Subcutaneous adipose tissue (tissue), 4 donors: ENCODE data around the gene ABCG5. TPM values are rescaled to one million over a fixed set of nuclear protein-coding genes. Genes with fewer than 3 reads are reported as not detected.

Experiments
- total RNA-seq, 4 donors: library from RNA; depleted of rRNA; stranded (reverse); fragments of >200 nt; gene quantifications; one replicate each; pipeline ENCODE4 v1.1.0, GENCODE V29; 2016
- TF ChIP-seq, protein P1 (sequence below): fragments of 450-650 bp; IDR thresholded peaks from one replicate; pipeline ENCODE4 v1.5.1; 2016; ENCODE audit warnings: low read depth, mild to moderate bottlenecking, control low read depth, antibody characterized with exemption, moderate library complexity

Gene ABCG5
- total RNA-seq, 4 donors from 2014 or later, result not detected

DNA sequence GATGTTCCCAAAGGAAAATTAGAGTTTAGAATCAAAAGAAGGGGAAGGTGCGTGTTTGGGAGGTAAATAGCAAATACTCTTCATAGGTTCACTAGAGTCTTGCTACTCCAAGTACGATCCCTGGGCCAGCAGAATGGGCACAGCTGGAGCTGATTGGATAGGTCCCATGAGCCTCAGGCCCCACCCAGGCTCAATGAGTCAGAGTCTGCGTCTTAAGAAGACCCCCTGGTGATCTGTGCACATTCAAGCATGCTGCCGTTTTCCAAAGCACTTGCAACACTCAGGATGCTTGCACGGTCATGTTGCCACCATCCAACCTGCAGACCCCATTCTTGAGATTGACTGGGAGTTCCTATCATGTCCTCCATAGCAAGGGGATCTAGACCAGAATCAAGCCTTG is 40.6 kb upstream of the ABCG5 start:
- TF ChIP-seq, protein P1, sequence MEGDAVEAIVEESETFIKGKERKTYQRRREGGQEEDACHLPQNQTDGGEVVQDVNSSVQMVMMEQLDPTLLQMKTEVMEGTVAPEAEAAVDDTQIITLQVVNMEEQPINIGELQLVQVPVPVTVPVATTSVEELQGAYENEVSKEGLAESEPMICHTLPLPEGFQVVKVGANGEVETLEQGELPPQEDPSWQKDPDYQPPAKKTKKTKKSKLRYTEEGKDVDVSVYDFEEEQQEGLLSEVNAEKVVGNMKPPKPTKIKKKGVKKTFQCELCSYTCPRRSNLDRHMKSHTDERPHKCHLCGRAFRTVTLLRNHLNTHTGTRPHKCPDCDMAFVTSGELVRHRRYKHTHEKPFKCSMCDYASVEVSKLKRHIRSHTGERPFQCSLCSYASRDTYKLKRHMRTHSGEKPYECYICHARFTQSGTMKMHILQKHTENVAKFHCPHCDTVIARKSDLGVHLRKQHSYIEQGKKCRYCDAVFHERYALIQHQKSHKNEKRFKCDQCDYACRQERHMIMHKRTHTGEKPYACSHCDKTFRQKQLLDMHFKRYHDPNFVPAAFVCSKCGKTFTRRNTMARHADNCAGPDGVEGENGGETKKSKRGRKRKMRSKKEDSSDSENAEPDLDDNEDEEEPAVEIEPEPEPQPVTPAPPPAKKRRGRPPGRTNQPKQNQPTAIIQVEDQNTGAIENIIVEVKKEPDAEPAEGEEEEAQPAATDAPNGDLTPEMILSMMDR, result no peak

DNA sequence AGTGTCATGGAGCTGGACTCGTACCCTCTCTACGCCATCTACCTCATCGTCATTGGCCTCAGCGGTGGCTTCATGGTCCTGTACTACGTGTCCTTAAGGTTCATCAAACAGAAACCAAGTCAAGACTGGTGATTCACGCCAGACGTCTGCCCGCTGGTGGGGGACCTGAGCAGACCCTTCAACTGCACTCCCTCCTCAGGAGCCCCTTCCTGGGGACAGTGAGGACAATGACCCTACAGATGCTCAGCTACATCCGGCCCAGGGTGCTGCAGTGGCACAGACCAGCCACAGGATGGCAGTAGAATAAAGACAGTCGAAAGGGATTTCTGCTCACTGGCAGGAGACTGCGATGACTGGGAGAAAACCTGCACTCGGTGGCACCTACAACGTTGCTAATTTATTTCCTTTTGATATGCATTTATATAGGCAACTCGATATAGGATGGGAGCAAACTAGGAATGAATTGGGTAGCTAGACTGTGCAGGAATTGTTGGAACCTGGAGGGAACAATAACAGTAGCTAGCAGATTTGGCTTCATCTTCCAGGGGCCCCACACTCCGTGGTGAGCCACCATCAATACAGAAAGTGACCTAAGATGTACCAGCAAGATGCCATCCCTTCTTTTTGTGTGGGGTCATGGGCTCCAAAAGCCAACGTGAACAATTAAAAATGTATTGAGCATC is 39.3 kb upstream of the ABCG5 start:
- TF ChIP-seq, protein P1, result no peak

DNA sequence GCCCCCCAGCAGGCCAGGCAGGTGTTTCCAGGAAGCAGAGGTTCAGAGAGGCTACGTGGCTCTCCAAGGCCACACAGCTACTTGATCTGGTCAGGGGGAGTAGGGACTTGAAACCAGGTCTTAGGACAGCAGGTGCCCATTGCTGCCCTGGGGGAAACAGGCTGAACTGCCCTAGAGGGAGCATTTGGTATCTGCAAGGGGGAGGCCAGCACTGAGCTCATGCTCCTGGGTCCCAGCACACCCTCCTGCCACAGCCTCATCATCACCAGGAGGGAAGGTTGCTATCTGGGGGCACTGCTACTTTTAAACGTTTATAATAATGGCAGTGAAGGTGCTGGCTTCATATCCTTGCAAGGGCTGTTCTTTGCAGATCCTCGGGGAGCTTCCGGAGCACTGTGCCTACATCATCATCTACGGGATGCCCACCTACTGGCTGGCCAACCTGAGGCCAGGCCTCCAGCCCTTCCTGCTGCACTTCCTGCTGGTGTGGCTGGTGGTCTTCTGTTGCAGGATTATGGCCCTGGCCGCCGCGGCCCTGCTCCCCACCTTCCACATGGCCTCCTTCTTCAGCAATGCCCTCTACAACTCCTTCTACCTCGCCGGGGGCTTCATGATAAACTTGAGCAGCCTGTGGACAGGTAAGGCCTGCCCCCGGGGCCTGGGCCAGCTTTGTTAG is 36.3 kb upstream of the ABCG5 start:
- TF ChIP-seq, protein P1, result no peak

DNA sequence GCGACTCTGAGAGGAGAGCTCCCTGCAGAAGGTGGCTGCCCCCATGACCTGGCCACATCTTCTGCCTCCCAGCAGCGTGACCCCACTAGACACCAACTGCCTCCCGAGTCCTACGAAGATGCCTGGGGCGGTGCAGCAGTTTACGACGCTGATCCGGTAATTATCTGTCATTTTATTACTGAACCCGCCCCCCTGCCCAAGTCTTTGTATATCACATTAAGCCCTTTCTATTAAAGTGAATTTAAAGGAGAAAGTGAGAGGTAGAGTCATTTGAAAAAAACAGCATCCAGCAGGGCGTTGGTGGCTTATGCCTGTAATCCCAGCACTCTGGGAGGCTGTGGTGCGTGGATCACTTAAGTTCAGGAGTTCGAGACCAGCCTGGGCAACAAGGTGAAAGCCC is 33.5 kb upstream of the ABCG5 start:
- TF ChIP-seq, protein P1, result no peak

DNA sequence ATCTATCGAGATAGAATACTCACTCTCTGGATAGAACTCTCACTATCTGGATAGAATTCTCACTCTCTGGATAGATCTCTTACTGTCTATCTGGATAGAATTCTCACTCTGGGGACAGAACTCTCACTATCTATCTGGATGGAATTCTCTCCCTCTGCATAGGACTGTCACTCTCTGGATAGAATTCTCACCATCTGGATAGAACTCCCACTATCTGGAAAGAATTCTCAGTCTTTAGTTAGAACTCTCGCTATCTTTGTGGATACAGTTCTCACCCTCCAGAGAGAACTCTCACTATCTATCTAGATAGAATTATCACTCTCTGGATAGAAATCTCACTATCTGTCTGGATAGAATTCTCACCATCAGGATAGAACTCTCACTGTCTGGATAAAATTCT is 16.7 kb upstream of the ABCG5 start:
- TF ChIP-seq, protein P1, result no peak

DNA sequence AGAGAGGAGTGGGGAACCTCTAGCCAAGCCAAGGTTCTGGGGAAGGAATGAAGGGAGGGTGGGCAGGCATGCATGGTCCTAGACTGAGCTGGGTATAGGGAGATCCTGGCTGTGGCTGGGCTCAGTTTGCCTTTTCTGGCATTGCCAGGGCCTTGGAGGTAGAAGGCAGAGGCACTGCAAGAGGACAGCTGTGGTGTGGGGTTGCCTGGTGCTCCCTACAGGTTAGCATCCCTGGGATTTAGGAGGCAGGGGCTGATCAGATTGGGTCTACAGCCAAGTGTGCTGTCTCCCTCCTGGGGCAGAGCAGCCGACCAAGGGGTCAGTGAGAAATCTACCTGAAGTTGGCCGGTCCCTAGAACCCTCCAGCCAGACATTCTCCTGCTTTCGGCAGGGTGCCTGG is 16.0 kb upstream of the ABCG5 start:
- TF ChIP-seq, protein P1, result no peak

DNA sequence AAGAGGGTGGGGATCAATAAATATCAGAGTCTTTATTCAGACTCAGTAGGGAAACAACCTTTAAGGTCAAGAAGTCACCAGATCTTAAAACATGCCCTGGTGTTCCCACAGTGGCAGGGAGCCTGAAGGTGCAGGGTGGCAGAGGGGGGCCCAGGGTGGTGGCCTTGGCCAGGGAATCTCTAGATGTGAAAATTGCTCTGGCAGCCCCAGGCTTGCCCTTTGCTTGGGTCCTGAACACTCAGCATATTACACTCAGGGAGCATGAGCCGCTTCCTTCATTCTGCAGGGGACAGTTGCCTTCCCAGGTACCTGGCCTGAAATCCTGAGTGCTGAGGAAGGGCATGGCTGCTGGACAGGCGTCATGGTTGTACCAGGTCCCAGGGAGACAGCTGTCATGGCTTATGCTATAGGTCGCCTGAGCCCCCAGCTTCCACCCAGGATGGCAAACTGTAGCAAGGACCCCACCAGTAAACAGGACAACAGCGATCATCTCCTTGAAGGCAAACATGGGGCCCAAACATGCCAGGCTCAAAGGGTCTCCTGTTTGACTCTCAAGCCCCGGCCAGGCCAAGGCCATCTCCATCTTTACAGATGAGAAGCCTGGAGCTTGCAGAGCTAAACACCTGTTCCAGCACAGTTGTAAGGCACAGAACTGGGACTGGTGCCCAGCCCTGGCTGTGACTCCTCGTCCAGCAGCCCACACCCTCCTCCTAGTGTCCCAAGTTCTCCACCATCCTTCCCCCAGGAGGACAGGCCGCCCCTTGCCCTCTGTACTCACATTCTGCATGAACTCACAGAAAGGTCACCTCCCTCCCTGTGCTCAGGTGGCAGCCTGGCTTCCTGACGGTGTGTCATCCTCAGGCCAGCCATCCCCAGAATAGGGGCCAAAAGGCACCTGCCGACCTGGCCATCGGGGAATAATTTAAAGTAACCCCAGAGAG is 14.8 kb upstream of the ABCG5 start:
- TF ChIP-seq, protein P1, result no peak
